HAP-1 (cell line): Measurements from ENCODE around the gene MICAL3.

Experiments used
- DNase-seq, 2 experiments: peaks; one replicate each; pipeline ENCODE4 v3.0.0-alpha.2; 2016 to 2020; ENCODE audit warnings: low spot score in 2 of 2
- H3K27me3 ChIP-seq: fragments of 250-450 bp; sonication (Bioruptor Pico); 2 replicates; pipeline ENCODE4 v1.5.1; 2020; ENCODE audit warnings: low read depth, mild to moderate bottlenecking, moderate library complexity
- H3K36me3 ChIP-seq: fragments of 250-450 bp; sonication (Bioruptor Pico); replicated peaks from 2 replicates; pipeline ENCODE4 v1.5.1; 2020; ENCODE audit warnings: mild to moderate bottlenecking
- H3K4me1 ChIP-seq: fragments of 250-450 bp; sonication (Bioruptor Pico); 2 replicates; pipeline ENCODE4 v1.5.1; 2020; ENCODE audit warnings: mild to moderate bottlenecking
- H3K4me3 ChIP-seq: fragments of 250-450 bp; sonication (Bioruptor Pico); 2 replicates; pipeline ENCODE4 v1.5.1; 2020; ENCODE audit warnings: mild to moderate bottlenecking, moderate library complexity
- H3K9me3 ChIP-seq: fragments of 250-450 bp; sonication (Bioruptor Pico); 2 replicates; pipeline ENCODE4 v1.5.1; 2020; ENCODE audit warnings: mild to moderate bottlenecking, moderate library complexity
- in situ Hi-C: fragments of 300-500 bp; cut with MboI; formaldehyde crosslinking; loops from 3 replicates; pipeline ENCODE4 v1.14.3; 2020; ENCODE audit warnings: low sequenced_read_pairs, inconsistent platforms, mixed read lengths

The MICAL3 gene

DNA sequence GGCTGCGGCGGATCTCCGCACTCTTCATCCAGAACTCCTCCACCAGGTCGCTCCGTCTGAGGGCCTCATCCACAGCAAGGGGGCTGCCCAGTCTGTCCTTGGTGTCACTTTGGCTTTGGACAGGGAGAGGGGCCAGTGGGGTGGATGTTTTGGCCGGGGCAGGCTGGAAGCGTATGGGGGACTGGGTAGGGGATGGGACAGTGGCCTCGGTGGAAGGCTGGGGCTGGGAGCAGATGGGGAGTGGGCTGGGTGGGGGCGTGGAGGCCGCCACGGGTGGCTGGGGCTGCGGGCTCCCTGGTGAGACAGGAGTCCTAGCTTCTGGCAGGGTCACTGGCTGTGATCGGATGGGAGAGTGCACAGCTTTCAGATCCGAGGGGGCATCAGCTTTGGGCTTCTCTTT lies 205.7 kb downstream of the MICAL3 start:
- no peak for DNase-seq
- in situ Hi-C loops: loop anchor here (10.0 kb wide), 1 partner anchor 66 kb away; no protein-coding TSS in a partner anchor
- Histone ChIP-seq H3K9me3 (no peaks in the 10 kb centered on the region), H3K27me3 (no peaks in the 10 kb centered on the region), H3K4me1 (no peaks in the 10 kb centered on the region), H3K36me3 (peaks cover 5% of the 10 kb centered on the region; the same call in 1 of the 2 replicates), H3K4me3 (no peak overlapping the region)

DNA sequence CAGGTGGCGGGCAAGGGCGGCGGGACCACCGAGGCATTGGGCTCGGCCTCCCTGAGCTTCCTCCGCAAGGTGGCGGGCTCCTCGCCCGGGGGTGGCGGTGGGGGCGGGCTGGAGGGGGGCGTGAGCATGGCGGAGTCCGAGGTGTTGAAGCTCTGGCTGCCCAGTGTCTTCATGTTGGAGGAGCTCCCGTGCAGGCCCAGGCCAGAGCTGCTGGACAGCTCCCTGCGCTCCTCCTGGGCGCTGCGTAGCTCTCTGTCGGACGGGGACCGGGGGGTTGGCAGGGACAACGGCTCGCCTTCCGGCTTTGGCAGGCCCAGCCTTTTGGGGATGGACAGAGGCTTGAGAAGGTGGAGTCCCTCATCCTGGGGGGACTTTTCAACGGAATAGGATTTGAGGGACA lies 206.2 kb downstream of the MICAL3 start:
- Histone ChIP-seq H3K27me3 (no peaks in the 10 kb centered on the region), H3K36me3 (peaks cover 5% of the 10 kb centered on the region; the same call in 1 of the 2 replicates), H3K9me3 (no peaks in the 10 kb centered on the region), H3K4me1 (no peaks in the 10 kb centered on the region), H3K4me3 (no peak overlapping the region)
- in situ Hi-C loops: loop anchor here (10.0 kb wide), 1 partner anchor 67 kb away; no protein-coding TSS in a partner anchor
- no peak for DNase-seq

DNA sequence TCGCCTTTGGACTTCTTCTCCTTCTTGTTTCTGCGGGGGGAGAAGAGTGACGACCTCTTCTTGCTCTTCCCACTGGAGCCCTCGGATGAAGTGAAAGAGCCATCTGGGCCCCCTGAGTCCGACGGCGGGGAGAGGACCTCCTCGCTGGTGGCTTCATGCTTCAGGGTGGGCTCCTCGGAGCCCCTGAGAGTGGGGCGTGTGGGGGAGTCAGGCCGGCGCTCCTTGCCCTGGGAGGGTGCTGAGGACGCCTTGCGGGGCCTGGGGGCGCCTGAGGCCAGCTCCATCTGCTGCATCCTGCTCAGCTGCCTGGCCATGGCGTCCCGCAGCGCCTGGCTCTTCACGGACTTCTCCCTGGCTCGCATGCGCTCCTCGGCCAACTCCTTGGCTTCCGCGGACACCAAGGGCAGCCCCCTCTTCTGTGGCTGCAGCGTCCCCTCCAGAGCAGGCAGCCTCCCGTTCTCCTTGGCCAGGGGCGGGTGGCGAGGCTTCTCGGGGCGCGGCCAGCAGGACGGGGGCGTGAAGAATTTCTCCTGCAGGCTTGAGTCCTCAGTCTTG lies 206.8 kb downstream of the MICAL3 start:
- Histone ChIP-seq H3K36me3 (peaks cover 5% of the 10 kb centered on the region; the same call in 1 of the 2 replicates), H3K4me1 (no peaks in the 10 kb centered on the region), H3K9me3 (no peaks in the 10 kb centered on the region), H3K4me3 (no peak overlapping the region), H3K27me3 (no peaks in the 10 kb centered on the region)
- in situ Hi-C loops: loop anchor here (10.0 kb wide), 1 partner anchor 67 kb away; no protein-coding TSS in a partner anchor
- DNase-seq: no peak

DNA sequence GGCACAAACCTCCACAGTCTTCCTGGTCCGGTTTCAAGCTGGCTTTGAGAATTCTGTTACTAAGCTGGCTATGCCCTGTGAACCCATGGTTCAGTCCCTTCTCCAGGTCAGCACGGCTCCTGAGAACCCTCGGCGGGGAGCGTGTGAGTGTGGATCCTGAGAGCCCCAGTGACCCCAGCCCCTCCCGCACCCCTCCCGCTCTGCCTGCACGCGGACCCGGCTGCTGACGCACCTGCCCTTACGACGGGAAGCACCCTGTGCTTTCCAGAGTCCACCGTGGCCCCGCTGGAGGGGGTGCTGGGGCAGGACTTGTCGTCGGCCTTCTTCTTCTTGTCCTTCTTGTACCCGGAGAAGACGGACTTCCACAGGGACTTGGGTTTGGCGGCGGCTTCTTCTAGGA lies 207.3 kb downstream of the MICAL3 start:
- no peak for DNase-seq
- no peaks in the 10 kb centered on the region for H3K9me3 ChIP-seq
- H3K27me3 ChIP-seq: no peaks in the 10 kb centered on the region
- H3K4me3 ChIP-seq: no peak overlapping the region
- H3K36me3 ChIP-seq: peaks cover 6% of the 10 kb centered on the region; the same call in 1 of the 2 replicates
- in situ Hi-C loops: loop anchor here (10.0 kb wide), 1 partner anchor 68 kb away; no protein-coding TSS in a partner anchor
- H3K4me1 ChIP-seq: no peaks in the 10 kb centered on the region

DNA sequence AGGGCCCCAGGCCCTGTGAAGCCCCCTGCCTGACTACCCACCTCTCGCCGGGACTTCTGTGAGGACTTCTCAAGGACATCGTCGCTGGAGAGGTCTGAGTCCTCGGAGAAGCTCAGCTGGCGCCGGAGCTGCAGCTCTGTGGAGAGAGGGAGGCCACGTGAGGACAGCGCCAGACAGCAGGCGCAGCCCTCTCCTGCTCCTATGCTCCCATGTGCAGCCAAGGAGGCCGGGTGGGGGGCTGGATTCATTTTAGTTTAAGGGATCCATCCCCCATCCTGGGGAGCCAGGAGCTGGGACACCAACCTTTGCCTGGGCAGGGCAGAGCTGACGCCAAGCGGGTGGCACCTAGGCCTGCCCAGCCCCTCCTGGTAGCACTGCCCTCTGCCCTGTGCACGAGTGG lies 207.7 kb downstream of the MICAL3 start:
- H3K36me3 ChIP-seq: peaks cover 8% of the 10 kb centered on the region; the same call in 1 of the 2 replicates
- H3K4me1 ChIP-seq: no peaks in the 10 kb centered on the region
- no peaks in the 10 kb centered on the region for H3K27me3 ChIP-seq
- in situ Hi-C loops: loop anchor here (10.0 kb wide), 1 partner anchor 68 kb away; no protein-coding TSS in a partner anchor
- no peak overlapping the region for H3K4me3 ChIP-seq
- no peak for DNase-seq
- no peaks in the 10 kb centered on the region for H3K9me3 ChIP-seq

DNA sequence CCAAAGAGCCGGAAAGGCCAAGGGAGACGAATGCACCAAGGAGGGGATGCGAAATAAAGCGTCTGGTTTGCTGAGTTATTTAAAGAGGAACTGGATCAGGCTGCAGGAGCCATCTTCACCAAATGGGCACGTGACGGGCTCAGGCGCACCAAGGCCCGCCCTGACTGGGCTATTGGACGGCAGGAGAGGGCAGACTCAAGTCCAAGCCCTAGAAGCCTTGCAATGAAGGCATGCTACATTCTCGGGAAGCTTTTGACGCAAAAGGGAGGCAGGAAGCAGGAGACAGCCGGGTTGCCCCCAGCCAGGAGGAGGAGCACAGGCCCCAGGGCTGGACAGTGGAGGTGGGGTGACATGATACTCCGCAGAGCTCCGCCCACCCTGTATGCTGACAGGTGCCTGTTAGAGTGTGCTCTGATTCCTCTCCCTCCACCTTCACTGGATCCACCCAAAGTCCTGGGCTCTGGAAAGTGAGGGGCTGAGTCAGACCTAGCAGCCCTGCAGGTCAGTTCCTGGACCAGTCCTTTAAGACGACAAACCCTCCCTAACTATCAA lies 208.6 kb downstream of the MICAL3 start:
- in situ Hi-C loops: loop anchor here (10.0 kb wide), 1 partner anchor 69 kb away; no protein-coding TSS in a partner anchor
- Histone ChIP-seq H3K36me3 (peaks cover 6% of the 10 kb centered on the region; the same call in 1 of the 2 replicates), H3K4me1 (no peaks in the 10 kb centered on the region), H3K9me3 (no peaks in the 10 kb centered on the region), H3K27me3 (no peaks in the 10 kb centered on the region), H3K4me3 (no peak overlapping the region)
- no peak for DNase-seq

DNA sequence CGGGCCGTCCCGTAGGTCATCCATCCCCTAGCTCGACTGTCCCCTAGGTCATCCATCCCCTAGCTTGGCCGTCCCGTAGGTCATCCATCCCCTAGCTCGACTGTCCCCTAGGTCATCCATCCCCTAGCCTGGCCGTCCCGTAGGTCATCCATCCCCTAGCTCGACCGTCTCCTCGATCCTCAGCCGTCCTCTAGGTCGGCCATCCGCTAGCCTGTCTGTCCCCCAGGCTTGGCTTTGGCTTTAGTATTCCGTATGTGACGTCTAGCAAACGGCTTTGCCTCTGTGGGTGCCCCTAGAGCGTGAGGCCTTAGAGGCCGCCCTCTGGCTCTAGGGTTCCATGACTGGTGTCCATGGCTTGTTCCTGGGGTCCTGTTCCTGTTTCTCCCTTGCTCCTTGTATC lies 209.5 kb downstream of the MICAL3 start:
- H3K27me3 ChIP-seq: no peaks in the 10 kb centered on the region
- peaks cover 6% of the 10 kb centered on the region; the same call in 1 of the 2 replicates for H3K36me3 ChIP-seq
- DNase-seq: no peak
- no peaks in the 10 kb centered on the region for H3K9me3 ChIP-seq
- H3K4me3 ChIP-seq: no peak overlapping the region
- in situ Hi-C loops: loop anchor here (5.0 to 10.0 kb wide), 2 partner anchors 37 to 70 kb away; no protein-coding TSS in a partner anchor
- H3K4me1 ChIP-seq: no peaks in the 10 kb centered on the region

DNA sequence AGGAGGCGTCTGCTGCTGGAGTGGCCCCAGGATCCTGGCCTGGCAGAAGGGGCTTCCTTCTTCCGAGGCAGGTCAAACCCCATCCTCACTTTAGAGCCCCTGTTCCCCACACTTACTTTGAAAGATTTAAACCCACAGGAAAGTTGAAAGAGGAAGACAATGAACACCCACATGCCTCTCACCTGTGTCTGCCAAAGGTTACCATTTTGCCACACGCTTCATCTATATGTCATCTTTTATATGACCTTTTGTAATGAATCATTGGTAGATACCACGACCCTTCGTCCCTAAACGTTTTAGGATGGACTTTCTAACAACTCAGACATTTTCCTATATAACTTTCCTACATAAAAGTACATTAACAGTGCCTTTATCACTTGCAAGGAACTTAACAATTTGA lies 210.3 kb downstream of the MICAL3 start:
- DNase-seq: no peak
- Histone ChIP-seq H3K4me1 (no peaks in the 10 kb centered on the region), H3K9me3 (no peaks in the 10 kb centered on the region), H3K27me3 (no peaks in the 10 kb centered on the region), H3K4me3 (no peak overlapping the region), H3K36me3 (peaks cover 10% of the 10 kb centered on the region)
- in situ Hi-C loops: loop anchor here (5.0 to 10.0 kb wide), 2 partner anchors 38 to 71 kb away; no protein-coding TSS in a partner anchor

DNA sequence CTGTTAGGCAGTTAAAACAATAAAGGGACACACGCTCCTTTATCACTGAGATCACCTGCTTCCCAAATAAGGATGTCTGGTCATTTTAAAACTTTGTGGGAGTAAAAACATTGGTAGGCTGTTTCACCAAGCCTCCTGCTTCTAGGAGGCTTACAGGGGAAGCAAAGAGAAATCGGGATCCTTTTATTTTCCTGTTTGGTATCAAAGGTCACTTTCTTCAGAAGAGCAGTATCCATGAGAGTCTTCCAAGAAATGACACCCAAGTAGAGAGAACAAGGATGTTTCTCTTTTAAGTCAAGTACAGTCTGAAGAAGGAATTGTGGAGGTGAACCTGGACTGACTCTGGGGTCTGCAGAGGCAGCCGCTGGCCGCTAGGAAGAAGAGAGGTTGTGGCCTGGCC lies 213.2 kb downstream of the MICAL3 start:
- no peak for DNase-seq
- no peak overlapping the region for H3K4me3 ChIP-seq
- in situ Hi-C loops: loop anchor here (5.0 to 10.0 kb wide), 2 partner anchors 41 to 74 kb away; no protein-coding TSS in a partner anchor
- no peaks in the 10 kb centered on the region for H3K9me3 ChIP-seq
- H3K27me3 ChIP-seq: no peaks in the 10 kb centered on the region
- peaks cover 10% of the 10 kb centered on the region for H3K36me3 ChIP-seq
- H3K4me1 ChIP-seq: no peaks in the 10 kb centered on the region

DNA sequence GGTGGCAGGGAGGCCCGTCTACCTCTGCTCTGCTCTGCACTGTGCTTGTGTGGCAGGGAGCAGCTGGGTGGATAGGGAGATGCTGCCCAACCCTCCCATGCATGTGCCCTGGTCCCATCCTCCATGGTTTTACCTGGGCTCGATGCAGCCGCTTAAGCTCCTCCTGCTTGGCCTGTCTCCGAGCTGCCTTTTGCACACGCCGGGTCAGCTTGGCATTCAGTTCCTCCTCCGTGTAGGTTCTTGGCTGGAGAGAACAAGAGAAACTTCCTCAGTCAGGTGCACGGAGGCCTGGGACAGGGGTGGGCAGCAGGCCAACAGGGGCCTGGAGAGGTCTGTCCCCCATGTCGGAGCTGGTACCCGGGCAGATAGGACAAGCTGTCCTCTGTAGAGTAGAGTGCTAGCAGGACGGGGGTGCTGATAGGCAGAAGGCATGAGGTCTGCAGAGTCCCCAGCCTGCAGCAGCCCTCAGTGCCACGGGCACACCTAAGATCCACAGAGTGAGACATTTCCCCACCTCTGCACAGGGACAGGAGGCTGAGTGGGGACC lies 213.7 kb downstream of the MICAL3 start:
- Histone ChIP-seq H3K27me3 (no peaks in the 10 kb centered on the region), H3K4me1 (no peaks in the 10 kb centered on the region), H3K36me3 (peaks cover 9% of the 10 kb centered on the region), H3K9me3 (no peaks in the 10 kb centered on the region), H3K4me3 (no peak overlapping the region)
- no peak for DNase-seq
- in situ Hi-C loops: loop anchor here (5.0 to 10.0 kb wide), 2 partner anchors 42 to 74 kb away; no protein-coding TSS in a partner anchor

DNA sequence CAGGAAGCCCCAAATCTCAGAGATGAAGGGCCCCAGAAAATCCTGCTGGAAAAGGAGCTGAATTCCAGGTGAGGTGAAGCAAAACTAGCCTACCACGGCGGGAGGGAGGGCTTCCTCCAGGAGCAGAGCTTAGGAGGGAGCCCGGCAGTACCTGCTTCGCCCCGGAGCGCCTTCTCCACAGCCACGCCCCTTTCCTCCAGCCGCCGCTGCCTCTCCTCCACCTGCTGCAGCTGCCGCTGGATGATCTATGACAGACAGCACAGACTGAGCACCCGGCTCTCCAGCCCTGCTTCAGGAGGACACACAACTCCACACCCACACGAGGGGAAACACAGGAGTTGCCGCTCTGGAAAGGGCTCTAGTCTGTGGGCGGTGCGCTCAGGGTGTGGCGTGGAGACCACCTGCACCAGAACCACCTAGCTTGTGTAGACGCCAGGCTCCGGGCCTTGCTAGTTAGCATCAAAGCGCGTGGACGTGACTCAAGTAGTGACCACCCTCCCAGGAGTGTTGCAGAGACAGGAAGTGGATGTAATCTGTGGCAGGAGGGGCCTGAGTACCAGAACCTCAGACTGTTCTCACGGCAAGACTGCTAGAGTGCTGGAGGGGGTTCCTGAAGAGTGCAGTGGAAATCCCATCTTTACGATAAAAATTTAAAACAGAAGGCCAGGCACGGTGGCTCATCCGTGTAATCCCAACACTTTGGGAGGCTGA lies 215.5 kb downstream of the MICAL3 start:
- Histone ChIP-seq H3K27me3 (no peaks in the 10 kb centered on the region), H3K4me1 (no peaks in the 10 kb centered on the region), H3K36me3 (peaks cover 8% of the 10 kb centered on the region), H3K4me3 (no peak overlapping the region), H3K9me3 (no peaks in the 10 kb centered on the region)
- DNase-seq: no peak
- in situ Hi-C loops: no loop called here

DNA sequence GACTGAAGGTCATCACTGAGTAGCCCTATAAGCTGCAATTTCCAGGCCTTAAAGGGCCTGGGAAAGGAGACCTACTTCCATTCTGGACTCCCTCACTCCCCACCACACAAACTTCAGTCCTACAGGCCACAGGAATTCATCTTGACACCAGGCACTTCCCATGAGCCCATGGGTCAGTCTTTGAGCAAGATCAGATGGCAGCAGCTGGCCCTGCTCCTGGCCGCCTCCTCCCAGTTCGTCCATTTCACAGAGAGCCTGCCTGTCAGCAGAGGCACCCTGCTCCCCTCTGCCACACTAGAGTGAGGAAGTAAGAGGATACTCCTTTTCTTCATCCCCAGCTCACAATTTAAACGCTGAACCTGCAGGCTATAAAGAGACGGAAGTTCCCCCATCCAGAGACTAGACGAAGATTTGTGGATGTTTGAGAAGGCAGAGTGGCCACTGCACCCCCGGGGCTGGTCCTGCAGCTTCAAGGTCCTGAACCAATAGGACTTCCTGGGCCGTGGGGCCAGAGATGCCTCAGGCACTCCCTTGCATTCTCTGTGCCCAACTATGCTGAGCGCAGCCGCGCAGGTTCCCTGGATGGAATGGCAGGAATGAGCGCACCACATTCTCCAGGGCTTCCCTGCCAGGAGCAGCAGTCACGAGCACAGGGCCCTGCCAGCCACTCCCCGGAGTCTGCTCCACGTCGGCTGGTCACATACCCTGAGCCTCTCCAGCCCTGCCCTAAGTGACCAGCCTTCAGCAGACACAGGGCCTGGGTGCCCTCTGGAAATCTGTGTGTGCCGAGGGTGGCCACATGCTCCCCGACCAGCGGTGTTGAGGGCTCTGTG lies 216.6 kb downstream of the MICAL3 start:
- Histone ChIP-seq H3K9me3 (no peaks in the 10 kb centered on the region), H3K4me1 (no peaks in the 10 kb centered on the region), H3K36me3 (peaks cover 8% of the 10 kb centered on the region), H3K27me3 (no peaks in the 10 kb centered on the region), H3K4me3 (no peak overlapping the region)
- in situ Hi-C loops: no loop called here
- no peak for DNase-seq

DNA sequence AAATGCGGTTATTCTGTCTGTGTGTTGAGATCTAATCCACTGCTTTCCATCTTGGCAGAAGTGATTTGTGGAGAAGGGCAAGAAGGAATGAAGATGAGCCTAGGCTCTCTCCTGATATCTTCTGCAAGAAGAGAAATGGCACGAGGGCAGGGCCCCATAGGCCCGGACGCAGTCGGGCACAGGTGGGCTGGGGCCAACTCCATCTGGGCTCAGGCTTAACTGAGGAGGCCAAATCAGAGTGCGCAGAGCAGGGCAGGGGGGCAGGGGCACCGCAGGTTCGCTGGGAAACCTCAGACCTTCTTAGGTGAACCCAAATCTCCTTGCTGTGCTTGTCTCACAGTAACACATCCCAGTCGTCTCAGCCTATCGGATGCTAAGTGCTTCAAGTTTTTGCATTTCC lies 217.3 kb downstream of the MICAL3 start:
- Histone ChIP-seq H3K9me3 (no peaks in the 10 kb centered on the region), H3K4me3 (no peak overlapping the region), H3K4me1 (no peaks in the 10 kb centered on the region), H3K36me3 (peaks cover 7% of the 10 kb centered on the region), H3K27me3 (no peaks in the 10 kb centered on the region)
- in situ Hi-C loops: no loop called here
- no peak for DNase-seq
